ENCODE results near the gene PFKFB4.
A peak's percentile ranks its signal among the peaks of the same experiment; 100 is the strongest.

Gene PFKFB4

GRCh38 chr3:48505146-48505545 lies 51.5 kb downstream of the PFKFB4 start:
- H3K4me1 Mint-ChIP-seq: peaks cover 40% of the 10 kb centered on the region
- no peak for TF ChIP-seq CTCF (IDR thresholded peaks at IDR 0.05)
- peaks cover 3% of the 10 kb centered on the region for H3K36me3 Mint-ChIP-seq (ENCODE audit: low read depth)
- H3K9me3 Mint-ChIP-seq: no peaks in the 10 kb centered on the region
- H3K27ac Mint-ChIP-seq: no peak overlapping the region
- DNase-seq: no peak
- H3K4me3 Mint-ChIP-seq: peak overlapping the region; percentile 76
- peaks cover 6% of the 10 kb centered on the region for H3K27me3 Mint-ChIP-seq (ENCODE audit: low read depth, poor library complexity)

GRCh38 chr3:48504051-48504946 lies 52.3 kb downstream of the PFKFB4 start, which contains the start of gene SHISA5:
Gene SHISA5, minus strand, starts transcription at chr3:48504174. Its CDS starts 80 bp downstream, at chr3:48504094.
- peak; percentile 81 for DNase-seq
- H3K36me3 Mint-ChIP-seq (ENCODE audit: low read depth): peaks cover 9% of the 10 kb centered on the region
- peaks cover 1% of the 10 kb centered on the region for H3K9me3 Mint-ChIP-seq
- H3K27ac Mint-ChIP-seq: peak within 1 kb of the TSS; percentile 77
- H3K27me3 Mint-ChIP-seq (ENCODE audit: low read depth, poor library complexity): peaks cover 6% of the 10 kb centered on the region
- peaks cover 40% of the 10 kb centered on the region for H3K4me1 Mint-ChIP-seq
- no peak for TF ChIP-seq CTCF (IDR thresholded peaks at IDR 0.05)
- peak within 1 kb of the TSS; percentile 83 for H3K4me3 Mint-ChIP-seq

GRCh38 chr3:48503401-48504050 lies 53.1 kb downstream of the PFKFB4 start:
- Mint-ChIP-seq H3K9me3 (peaks cover 5% of the 10 kb centered on the region), H3K4me1 (peaks cover 40% of the 10 kb centered on the region), H3K27ac (peak overlapping the region; percentile 77), H3K4me3 (peak overlapping the region; percentile 83), H3K36me3 (ENCODE audit: low read depth) (peaks cover 16% of the 10 kb centered on the region), H3K27me3 (ENCODE audit: low read depth, poor library complexity) (peaks cover 6% of the 10 kb centered on the region)
- peak; percentile 37 for DNase-seq
- no peak for TF ChIP-seq CTCF (IDR thresholded peaks at IDR 0.05)

- H3K4me1 Mint-ChIP-seq: peaks cover 38% of the 10 kb centered on the region
- H3K27ac Mint-ChIP-seq: no peak overlapping the region
- H3K27me3 Mint-ChIP-seq (ENCODE audit: low read depth, poor library complexity): peaks cover 6% of the 10 kb centered on the region
- peak overlapping the region; percentile 83 for H3K4me3 Mint-ChIP-seq
- TF ChIP-seq CTCF (IDR thresholded peaks at IDR 0.05): no peak
- peaks cover 23% of the 10 kb centered on the region for H3K36me3 Mint-ChIP-seq (ENCODE audit: low read depth)
- no peak for DNase-seq
- H3K9me3 Mint-ChIP-seq: peaks cover 13% of the 10 kb centered on the region
Measured at GRCh38 chr3:48502728-48503168, 53.9 kb downstream of the PFKFB4 start.

GRCh38 chr3:48502121-48502520 lies 54.5 kb downstream of the PFKFB4 start:
- peaks cover 6% of the 10 kb centered on the region for H3K27me3 Mint-ChIP-seq (ENCODE audit: low read depth, poor library complexity)
- no peak for TF ChIP-seq CTCF (IDR thresholded peaks at IDR 0.05)
- DNase-seq: no peak
- peaks cover 17% of the 10 kb centered on the region for H3K9me3 Mint-ChIP-seq
- peaks cover 27% of the 10 kb centered on the region for H3K36me3 Mint-ChIP-seq (ENCODE audit: low read depth)
- no peak overlapping the region for H3K27ac Mint-ChIP-seq
- peaks cover 32% of the 10 kb centered on the region for H3K4me1 Mint-ChIP-seq
- H3K4me3 Mint-ChIP-seq: peak overlapping the region; percentile 83
